Left ventricle myocardium inferior (tissue), 1 donor: ENCODE data around the gene EMX1. TPM values are rescaled to one million over a fixed set of nuclear protein-coding genes. Genes with fewer than 3 reads are reported as not detected.

Source experiments
- DNase-seq: peaks from one replicate; pipeline ENCODE4 v3.0.0-alpha.2; 2020
- H3K27ac ChIP-seq: fragments of 200-600 bp; replicated peaks from 2 replicates; pipeline ENCODE4 v1.8.0; 2021
- H3K27me3 ChIP-seq: fragments of 200-600 bp; 2 replicates; pipeline ENCODE4 v1.8.0; 2021; ENCODE audit warnings: low read depth
- H3K36me3 ChIP-seq: fragments of 200-600 bp; 2 replicates; pipeline ENCODE4 v1.8.0; 2021
- H3K4me1 ChIP-seq: fragments of 200-600 bp; 2 replicates; pipeline ENCODE4 v1.8.0; 2021
- H3K4me3 ChIP-seq: fragments of 200-600 bp; 2 replicates; pipeline ENCODE4 v1.8.0; 2021; ENCODE audit warnings: mild to moderate bottlenecking, moderate library complexity
- H3K9me3 ChIP-seq: fragments of 200-600 bp; replicated peaks from 2 replicates; pipeline ENCODE4 v1.8.0; 2021
- intact Hi-C: fragments of 100-400 bp; cut with micrococcal nuclease; formaldehyde crosslinking; loops from one replicate; pipeline ENCODE4 v1.11.0; 2022
- total RNA-seq: library from RNA; stranded (reverse); fragmentation: NEBNext Ultra II Directional; extraction: Animal tissue kit (Norgen Biotek cat#: 25700); gene quantifications from one replicate; pipeline ENCODE4 v1.2.1, GENCODE V29; 2021
- TF ChIP-seq, protein P1 (sequence below): fragments of 200-600 bp; IDR thresholded peaks from 2 replicates; pipeline ENCODE4 v1.8.0; 2021; ENCODE audit warnings: antibody characterized with exemption, mild to moderate bottlenecking, borderline replicate concordance
- donor health status: DM: no; HTN: yes; CAD: no; lungs with severe emphysema.

Gene EMX1
- total RNA-seq, 1 donor from 2014 or later, result not detected

DNA sequence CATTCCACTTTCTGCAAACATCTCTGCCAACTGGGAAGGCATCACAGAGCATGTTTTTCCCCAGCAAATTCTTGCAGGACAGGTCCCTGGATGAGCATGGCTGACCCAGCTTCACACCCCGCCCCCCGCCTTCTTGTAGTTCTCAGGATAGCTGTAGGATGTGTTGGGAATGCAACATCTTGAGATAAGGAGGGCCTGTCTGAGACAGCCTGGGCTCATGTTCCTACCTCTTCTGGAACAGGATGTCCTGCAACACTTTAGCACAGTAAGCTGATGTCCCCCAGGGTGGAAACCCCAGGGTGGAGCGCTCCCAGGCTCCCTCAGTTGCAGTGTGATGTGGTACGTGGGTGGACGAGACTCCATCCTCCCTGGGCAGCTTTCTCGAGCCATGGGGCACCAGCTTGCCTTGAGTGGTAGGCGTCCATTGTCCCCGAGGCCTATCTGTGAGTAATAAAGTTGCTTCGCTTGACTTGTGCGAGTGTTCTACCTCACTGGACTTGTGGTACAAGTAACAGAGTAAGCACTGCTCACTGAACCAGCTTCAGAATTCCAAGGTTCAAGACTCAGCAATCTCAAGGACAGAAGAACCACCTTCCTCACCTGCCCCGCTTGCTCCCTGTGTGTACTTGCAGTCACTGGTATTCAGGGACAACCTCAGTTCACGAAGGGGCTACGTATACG, 48.6 kb downstream of the EMX1 start:
- H3K9me3 ChIP-seq, result no peaks in the 10 kb centered on the region
- DNase-seq, result no peak
- H3K36me3 ChIP-seq, result peaks cover 24% of the 10 kb centered on the region
- TF ChIP-seq, protein P1, sequence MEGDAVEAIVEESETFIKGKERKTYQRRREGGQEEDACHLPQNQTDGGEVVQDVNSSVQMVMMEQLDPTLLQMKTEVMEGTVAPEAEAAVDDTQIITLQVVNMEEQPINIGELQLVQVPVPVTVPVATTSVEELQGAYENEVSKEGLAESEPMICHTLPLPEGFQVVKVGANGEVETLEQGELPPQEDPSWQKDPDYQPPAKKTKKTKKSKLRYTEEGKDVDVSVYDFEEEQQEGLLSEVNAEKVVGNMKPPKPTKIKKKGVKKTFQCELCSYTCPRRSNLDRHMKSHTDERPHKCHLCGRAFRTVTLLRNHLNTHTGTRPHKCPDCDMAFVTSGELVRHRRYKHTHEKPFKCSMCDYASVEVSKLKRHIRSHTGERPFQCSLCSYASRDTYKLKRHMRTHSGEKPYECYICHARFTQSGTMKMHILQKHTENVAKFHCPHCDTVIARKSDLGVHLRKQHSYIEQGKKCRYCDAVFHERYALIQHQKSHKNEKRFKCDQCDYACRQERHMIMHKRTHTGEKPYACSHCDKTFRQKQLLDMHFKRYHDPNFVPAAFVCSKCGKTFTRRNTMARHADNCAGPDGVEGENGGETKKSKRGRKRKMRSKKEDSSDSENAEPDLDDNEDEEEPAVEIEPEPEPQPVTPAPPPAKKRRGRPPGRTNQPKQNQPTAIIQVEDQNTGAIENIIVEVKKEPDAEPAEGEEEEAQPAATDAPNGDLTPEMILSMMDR, result no peak
- H3K4me1 ChIP-seq, result no peaks in the 10 kb centered on the region
- H3K27me3 ChIP-seq, result no peaks in the 10 kb centered on the region
- H3K27ac ChIP-seq, result no peak overlapping the region
- intact Hi-C loops, result no loop called here
- no peak overlapping the region for H3K4me3 ChIP-seq

DNA sequence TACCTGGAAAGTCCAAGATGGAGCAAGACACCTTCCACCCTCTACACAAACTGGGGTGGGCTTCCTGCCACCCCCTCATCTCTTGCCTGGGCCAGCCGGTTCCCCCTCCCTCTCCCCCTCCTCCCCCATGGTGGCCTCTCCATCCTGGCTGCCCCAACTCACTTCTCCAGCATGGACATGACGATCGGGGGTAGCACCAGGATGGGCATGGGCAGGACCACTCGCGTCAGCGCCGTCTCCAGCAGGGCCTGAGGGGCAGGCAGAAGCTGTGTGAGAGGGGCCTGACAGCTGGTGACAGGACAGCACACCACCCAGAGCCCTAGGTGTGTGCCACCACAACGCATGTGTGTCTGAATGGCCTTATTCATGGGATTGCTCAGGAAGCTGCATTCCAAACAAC, 51.0 kb downstream of the EMX1 start:
- no peaks in the 10 kb centered on the region for H3K9me3 ChIP-seq
- H3K36me3 ChIP-seq, result peaks cover 23% of the 10 kb centered on the region
- no peak overlapping the region for H3K27ac ChIP-seq
- DNase-seq, result no peak
- TF ChIP-seq, protein P1, result no peak
- no peak overlapping the region for H3K4me3 ChIP-seq
- H3K27me3 ChIP-seq, result no peaks in the 10 kb centered on the region
- intact Hi-C loops, result no loop called here
- H3K4me1 ChIP-seq, result peaks cover 3% of the 10 kb centered on the region

DNA sequence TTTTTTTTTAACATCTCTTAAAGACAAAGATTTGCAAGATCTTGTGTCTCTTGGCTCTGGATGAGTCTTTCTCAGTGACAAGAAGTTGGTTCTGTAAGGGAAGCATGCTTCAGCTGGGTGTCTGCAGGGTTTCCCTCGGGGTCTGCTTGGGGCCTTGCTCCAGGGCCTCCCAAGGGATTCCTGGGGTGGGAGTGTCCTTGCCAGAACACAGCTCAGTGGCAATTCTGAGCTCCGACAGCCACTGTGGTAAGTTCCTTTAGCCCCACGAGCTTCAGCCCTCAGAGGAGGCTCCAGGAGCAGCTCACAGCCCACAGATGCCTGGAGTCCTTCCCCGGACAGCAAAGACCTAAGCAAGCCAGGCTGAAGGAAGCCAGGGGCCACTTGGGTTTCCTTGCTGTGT, 52.4 kb downstream of the EMX1 start:
- DNase-seq, result no peak
- intact Hi-C loops, result loop anchor here (10.0 kb wide), 1 partner anchor 75 kb away; no protein-coding TSS in a partner anchor
- Histone ChIP-seq H3K4me3 (no peak overlapping the region), H3K27ac (no peak overlapping the region), H3K27me3 (no peaks in the 10 kb centered on the region), H3K36me3 (peaks cover 24% of the 10 kb centered on the region), H3K4me1 (peaks cover 10% of the 10 kb centered on the region), H3K9me3 (no peaks in the 10 kb centered on the region)
- TF ChIP-seq, protein P1, result no peak

DNA sequence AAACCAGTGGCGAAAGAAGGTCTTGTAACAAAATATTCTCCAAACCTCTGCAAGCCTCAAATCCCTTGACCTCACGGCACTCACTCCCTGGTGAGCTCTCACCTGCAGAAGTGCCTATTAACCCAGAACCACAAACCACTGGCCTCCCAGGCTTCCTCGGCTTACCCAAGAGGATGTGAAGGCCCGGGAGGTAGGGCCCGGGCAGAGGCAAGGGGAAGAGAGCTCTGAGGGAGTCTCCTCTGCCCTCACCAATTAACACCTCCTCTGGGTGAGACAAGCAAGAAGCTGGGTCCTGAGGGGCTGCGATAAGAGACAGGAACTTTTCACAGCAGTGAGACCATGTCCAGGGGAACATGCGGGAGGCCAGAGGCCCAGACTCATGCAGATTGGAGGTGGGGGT, 53.7 kb downstream of the EMX1 start:
- H3K4me3 ChIP-seq, result no peak overlapping the region
- TF ChIP-seq, protein P1, result no peak
- intact Hi-C loops, result loop anchor here (10.0 kb wide), 1 partner anchor 76 kb away; no protein-coding TSS in a partner anchor

DNA sequence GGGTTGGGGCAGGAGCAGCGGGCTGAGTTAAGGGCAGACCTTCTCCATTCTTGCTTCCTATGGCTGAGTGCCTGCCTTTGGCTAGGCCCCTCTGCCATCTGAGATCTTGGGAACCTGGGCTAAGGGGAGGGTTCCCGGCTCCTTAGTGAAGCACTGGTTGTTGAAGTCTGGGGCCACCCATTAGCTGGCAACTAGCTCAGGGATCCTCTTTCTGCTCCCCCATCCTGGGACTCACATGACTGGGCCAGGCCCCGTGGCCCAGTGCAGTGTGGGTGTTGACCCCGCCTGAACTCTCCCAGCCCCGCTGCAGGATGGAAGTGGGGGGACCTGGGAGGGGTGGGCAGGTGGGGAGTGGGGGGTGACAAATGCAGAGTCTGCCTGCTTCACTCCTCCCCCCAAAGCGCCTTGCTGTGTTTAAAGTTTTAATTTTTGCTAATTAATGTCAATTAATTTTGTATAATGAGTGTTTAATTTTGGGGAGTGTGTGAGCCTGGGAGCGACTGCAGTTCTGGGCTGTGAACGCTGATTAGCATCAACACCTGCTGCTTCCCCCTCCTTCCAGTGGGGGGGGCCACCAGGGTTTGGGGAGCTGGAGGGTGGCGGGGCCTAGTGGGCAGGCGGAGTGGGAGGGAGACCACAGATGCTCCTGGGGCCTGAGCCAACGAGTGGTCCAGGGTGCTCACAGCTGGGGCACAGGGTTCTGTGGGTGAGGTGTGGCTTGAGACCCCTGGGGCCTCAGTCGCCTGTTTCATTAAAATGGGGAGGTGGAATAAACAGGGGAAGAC, 55.2 kb downstream of the EMX1 start:
- no peak for DNase-seq
- intact Hi-C loops, result loop anchor here (10.0 kb wide), 1 partner anchor 78 kb away; no protein-coding TSS in a partner anchor
- TF ChIP-seq, protein P1, result no peak
- Histone ChIP-seq H3K4me1 (peaks cover 10% of the 10 kb centered on the region), H3K9me3 (no peaks in the 10 kb centered on the region), H3K36me3 (peaks cover 11% of the 10 kb centered on the region), H3K4me3 (no peak overlapping the region), H3K27me3 (no peaks in the 10 kb centered on the region), H3K27ac (no peak overlapping the region)

More for the DNA sequence above, 53.7 kb downstream of the EMX1 start:
- Histone ChIP-seq H3K27ac (no peak overlapping the region), H3K4me1 (peaks cover 10% of the 10 kb centered on the region), H3K27me3 (no peaks in the 10 kb centered on the region), H3K36me3 (peaks cover 23% of the 10 kb centered on the region), H3K9me3 (no peaks in the 10 kb centered on the region)
- DNase-seq, result no peak
